Endothelial cell (in vitro differentiated cells): Measurements from ENCODE around the gene MPP1. TPM values are rescaled to one million over a fixed set of nuclear protein-coding genes. Genes with fewer than 3 reads are reported as not detected.
"Not testable (repeated sequence)": the region's sequence is repeated elsewhere in the genome, so short reads cannot be mapped to it uniquely, and the experiment has no call there.

Source experiments
- DNase-seq: peaks from one replicate; pipeline ENCODE4 v3.0.0; 2021; ENCODE audit warnings: low spot score
- H3K27ac Mint-ChIP-seq: one replicate; pipeline ENCODE4 v1.8.0; 2021; ENCODE audit warnings: mixed read lengths, inconsistent platforms; ENCODE audit not compliant: unreplicated experiment
- H3K27me3 Mint-ChIP-seq: one replicate; pipeline ENCODE4 v1.8.0; 2021; ENCODE audit warnings: mild to moderate bottlenecking, moderate library complexity, mixed read lengths, inconsistent platforms; ENCODE audit not compliant: unreplicated experiment
- H3K36me3 Mint-ChIP-seq: one replicate; pipeline ENCODE4 v1.8.0; 2021; ENCODE audit warnings: mild to moderate bottlenecking, low read depth, mixed read lengths, inconsistent platforms; ENCODE audit not compliant: unreplicated experiment
- H3K4me1 Mint-ChIP-seq: one replicate; pipeline ENCODE4 v1.8.0; 2021; ENCODE audit warnings: mild to moderate bottlenecking, mixed read lengths, inconsistent platforms; ENCODE audit not compliant: unreplicated experiment
- H3K4me3 Mint-ChIP-seq: one replicate; pipeline ENCODE4 v1.8.0; 2021; ENCODE audit warnings: mild to moderate bottlenecking, mixed read lengths, inconsistent platforms; ENCODE audit not compliant: unreplicated experiment
- H3K9me3 Mint-ChIP-seq: one replicate; pipeline ENCODE4 v1.8.0; 2021; ENCODE audit warnings: mixed read lengths, inconsistent platforms; ENCODE audit not compliant: unreplicated experiment
- total RNA-seq: library from RNA; stranded (reverse); fragmentation: NEBNext Ultra II Directional; extraction: Animal tissue kit (Norgen Biotek cat#: 25700); gene quantifications from one replicate; pipeline ENCODE4 v1.2.1, GENCODE V29; 2021; ENCODE audit not compliant: unreplicated experiment
- TF ChIP-seq, protein P1 (sequence below): fragments of 200-600 bp; sonication (generic); IDR thresholded peaks from one replicate; pipeline ENCODE4 v1.5.0; 2021; ENCODE audit warnings: antibody characterized with exemption; ENCODE audit not compliant: unreplicated experiment

The MPP1 gene
- total RNA-seq, 1 donor from 2014 or later: 11.3 TPM

DNA sequence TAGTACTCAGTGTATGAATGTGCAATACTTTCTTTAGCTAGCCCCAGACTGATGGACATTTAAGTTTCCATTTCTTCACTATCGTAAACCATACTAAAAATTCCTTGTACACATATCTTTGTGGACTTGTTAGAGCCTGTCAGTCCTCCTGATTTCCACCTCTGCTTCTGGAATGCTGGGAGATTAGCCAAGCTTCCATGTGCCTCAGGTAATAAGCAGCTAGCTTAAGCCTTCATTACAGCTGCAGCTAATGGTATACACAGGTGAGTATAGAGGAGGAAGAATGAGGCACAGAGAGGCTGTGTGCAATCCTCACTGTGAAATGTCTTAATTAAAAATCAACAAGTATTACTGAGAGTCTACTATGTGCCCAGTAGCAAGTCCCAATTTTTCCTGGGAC lies 19.4 kb upstream of the MPP1 start:
- Mint-ChIP-seq H3K27ac (no peak overlapping the region), H3K4me1 (peaks cover 7% of the 10 kb centered on the region), H3K27me3 (no peaks in the 10 kb centered on the region), H3K9me3 (no peaks in the 10 kb centered on the region), H3K4me3 (no peak overlapping the region), H3K36me3 (no peaks in the 10 kb centered on the region)
- DNase-seq: no peak
- TF ChIP-seq, protein P1, sequence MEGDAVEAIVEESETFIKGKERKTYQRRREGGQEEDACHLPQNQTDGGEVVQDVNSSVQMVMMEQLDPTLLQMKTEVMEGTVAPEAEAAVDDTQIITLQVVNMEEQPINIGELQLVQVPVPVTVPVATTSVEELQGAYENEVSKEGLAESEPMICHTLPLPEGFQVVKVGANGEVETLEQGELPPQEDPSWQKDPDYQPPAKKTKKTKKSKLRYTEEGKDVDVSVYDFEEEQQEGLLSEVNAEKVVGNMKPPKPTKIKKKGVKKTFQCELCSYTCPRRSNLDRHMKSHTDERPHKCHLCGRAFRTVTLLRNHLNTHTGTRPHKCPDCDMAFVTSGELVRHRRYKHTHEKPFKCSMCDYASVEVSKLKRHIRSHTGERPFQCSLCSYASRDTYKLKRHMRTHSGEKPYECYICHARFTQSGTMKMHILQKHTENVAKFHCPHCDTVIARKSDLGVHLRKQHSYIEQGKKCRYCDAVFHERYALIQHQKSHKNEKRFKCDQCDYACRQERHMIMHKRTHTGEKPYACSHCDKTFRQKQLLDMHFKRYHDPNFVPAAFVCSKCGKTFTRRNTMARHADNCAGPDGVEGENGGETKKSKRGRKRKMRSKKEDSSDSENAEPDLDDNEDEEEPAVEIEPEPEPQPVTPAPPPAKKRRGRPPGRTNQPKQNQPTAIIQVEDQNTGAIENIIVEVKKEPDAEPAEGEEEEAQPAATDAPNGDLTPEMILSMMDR: no peak

- Mint-ChIP-seq H3K9me3 (no peaks in the 10 kb centered on the region), H3K27ac (no peak overlapping the region), H3K36me3 (no peaks in the 10 kb centered on the region), H3K4me1 (peaks cover 7% of the 10 kb centered on the region), H3K4me3 (no peak overlapping the region), H3K27me3 (no peaks in the 10 kb centered on the region)
- TF ChIP-seq, protein P1: no peak
- DNase-seq: no peak
These were observed 16.7 kb upstream of the MPP1 start for GRCh38 chrX:154822029-154822428.

- Mint-ChIP-seq H3K9me3 (no peaks in the 10 kb centered on the region), H3K4me1 (peaks cover 7% of the 10 kb centered on the region), H3K4me3 (no peak overlapping the region), H3K27ac (no peak overlapping the region), H3K36me3 (no peaks in the 10 kb centered on the region), H3K27me3 (no peaks in the 10 kb centered on the region)
- no peak for DNase-seq
- TF ChIP-seq, protein P1: no peak
These were observed 16.2 kb upstream of the MPP1 start for GRCh38 chrX:154821523-154821922.

GRCh38 chrX:154819771-154820341 lies 14.6 kb upstream of the MPP1 start:
- no peaks in the 10 kb centered on the region for H3K27me3 Mint-ChIP-seq
- TF ChIP-seq, protein P1: no peak
- DNase-seq: no peak
- no peaks in the 10 kb centered on the region for H3K36me3 Mint-ChIP-seq
- H3K27ac Mint-ChIP-seq: no peak overlapping the region
- H3K4me3 Mint-ChIP-seq: no peak overlapping the region
- peaks cover 7% of the 10 kb centered on the region for H3K4me1 Mint-ChIP-seq
- H3K9me3 Mint-ChIP-seq: no peaks in the 10 kb centered on the region

DNA sequence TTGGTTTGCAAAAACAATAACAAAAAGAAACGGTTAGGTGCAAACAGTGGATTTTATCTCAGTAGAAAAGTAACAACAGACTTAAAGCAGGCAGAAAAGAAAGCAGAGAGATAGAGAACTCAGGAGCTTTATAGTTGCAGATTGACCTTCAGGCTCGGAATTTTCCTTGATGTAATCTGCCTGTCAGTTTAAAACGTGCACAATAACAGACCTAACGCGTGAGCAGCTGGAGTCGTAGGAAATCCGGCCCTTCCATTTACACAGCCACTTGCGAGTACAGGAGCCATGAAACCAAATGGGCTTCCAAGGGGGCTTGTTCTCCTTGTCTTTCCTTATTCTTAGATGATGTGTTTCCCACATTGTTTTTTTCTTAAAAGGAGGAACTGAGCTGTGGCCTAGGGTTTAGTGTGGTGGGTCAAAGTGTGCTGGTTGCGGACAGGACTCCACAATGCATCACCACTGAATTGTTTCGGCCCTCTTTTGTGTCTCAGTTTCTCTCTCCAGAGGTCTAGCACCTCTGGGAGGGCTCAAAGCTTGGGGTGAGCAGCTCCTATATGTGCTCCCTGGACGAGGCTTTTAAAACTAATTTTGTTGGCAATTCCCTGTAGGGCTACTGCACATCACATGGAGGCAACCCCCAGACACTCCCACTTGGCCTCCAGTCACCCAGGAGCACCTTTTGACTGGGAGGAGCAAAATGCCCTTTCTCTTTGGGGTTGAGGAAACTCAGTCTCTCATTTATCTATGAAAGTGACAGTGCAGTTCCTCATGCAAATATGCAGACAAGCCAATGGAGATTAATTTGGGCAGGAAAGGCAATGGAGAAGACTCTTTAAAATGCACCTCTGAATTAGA lies 13.9 kb upstream of the MPP1 start:
- H3K27ac Mint-ChIP-seq: no peak overlapping the region
- H3K27me3 Mint-ChIP-seq: no peaks in the 10 kb centered on the region
- no peak overlapping the region for H3K4me3 Mint-ChIP-seq
- no peak for DNase-seq
- H3K9me3 Mint-ChIP-seq: no peaks in the 10 kb centered on the region
- H3K4me1 Mint-ChIP-seq: peaks cover 7% of the 10 kb centered on the region
- TF ChIP-seq, protein P1: no peak
- H3K36me3 Mint-ChIP-seq: no peaks in the 10 kb centered on the region

- DNase-seq, H3K4me1 Mint-ChIP-seq, H3K36me3 Mint-ChIP-seq, H3K27ac Mint-ChIP-seq, H3K9me3 Mint-ChIP-seq, H3K27me3 Mint-ChIP-seq, H3K4me3 Mint-ChIP-seq: not testable (repeated sequence)
These were observed 11.8 kb upstream of the MPP1 start for GRCh38 chrX:154817048-154817618.

DNA sequence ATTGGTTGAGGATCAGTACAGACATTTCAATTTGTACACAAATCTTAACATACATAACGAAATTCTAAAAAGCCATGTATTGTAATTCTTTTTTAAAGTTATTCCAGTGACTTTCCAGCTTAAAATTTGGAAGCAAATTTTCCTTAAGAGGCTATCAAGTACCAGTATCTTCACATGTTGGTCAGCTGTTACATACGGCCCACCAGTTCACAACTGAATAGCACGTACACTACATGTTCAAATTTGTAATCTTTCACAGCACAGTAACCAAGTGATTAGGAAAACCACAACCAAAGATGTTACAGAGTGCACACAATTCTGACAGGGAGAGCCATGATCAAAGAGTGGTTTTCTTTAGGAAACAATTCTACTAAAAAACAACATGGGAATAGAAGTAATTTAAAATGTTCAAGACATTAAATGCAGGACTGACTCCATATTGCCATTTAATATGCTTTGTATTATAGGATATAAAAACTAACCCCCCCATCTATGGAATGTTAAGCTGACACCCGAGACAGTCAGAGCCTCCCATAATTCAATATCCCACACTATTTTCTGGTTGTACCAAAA lies 11.1 kb upstream of the MPP1 start:
- H3K4me3 Mint-ChIP-seq, H3K9me3 Mint-ChIP-seq, H3K27me3 Mint-ChIP-seq, H3K4me1 Mint-ChIP-seq, H3K36me3 Mint-ChIP-seq, DNase-seq, H3K27ac Mint-ChIP-seq: not testable (repeated sequence)
